ENCODE data around the gene CNTNAP4.
A peak's percentile ranks its signal among the peaks of the same experiment; 100 is the strongest.

CNTNAP4 gene

GRCh38 chr16:76329106-76329505 lies 51.9 kb downstream of the CNTNAP4 start:
- no peak for DNase-seq (ENCODE audit: low read depth)
- no peak overlapping the region for H3K4me3 ChIP-seq (ENCODE audit: control insufficient read depth, low read depth, low read length)
- no peak for TF ChIP-seq CTCF (conservative IDR thresholded peaks at IDR 0.05; ENCODE audit: control insufficient read depth, insufficient read depth, low read depth, low read length)

- H3K4me3 ChIP-seq (ENCODE audit: control insufficient read depth, low read depth, low read length): no peak overlapping the region
- peak; percentile 61 for DNase-seq (ENCODE audit: low read depth)
- no peak for TF ChIP-seq CTCF (conservative IDR thresholded peaks at IDR 0.05; ENCODE audit: control insufficient read depth, insufficient read depth, low read depth, low read length)
Measured at GRCh38 chr16:76335180-76335974, 58.2 kb downstream of the CNTNAP4 start.

GRCh38 chr16:76336112-76336511 lies 58.9 kb downstream of the CNTNAP4 start:
- TF ChIP-seq CTCF (conservative IDR thresholded peaks at IDR 0.05; ENCODE audit: control insufficient read depth, insufficient read depth, low read depth, low read length): no peak
- H3K4me3 ChIP-seq (ENCODE audit: control insufficient read depth, low read depth, low read length): no peak overlapping the region
- no peak for DNase-seq (ENCODE audit: low read depth)

GRCh38 chr16:76338472-76338871 lies 61.3 kb downstream of the CNTNAP4 start:
- no peak for TF ChIP-seq CTCF (conservative IDR thresholded peaks at IDR 0.05; ENCODE audit: control insufficient read depth, insufficient read depth, low read depth, low read length)
- DNase-seq (ENCODE audit: low read depth): no peak
- H3K4me3 ChIP-seq (ENCODE audit: control insufficient read depth, low read depth, low read length): no peak overlapping the region

- H3K4me3 ChIP-seq (ENCODE audit: control insufficient read depth, low read depth, low read length): no peak overlapping the region
- TF ChIP-seq CTCF (conservative IDR thresholded peaks at IDR 0.05; ENCODE audit: control insufficient read depth, insufficient read depth, low read depth, low read length): no peak
- no peak for DNase-seq (ENCODE audit: low read depth)
Measured at GRCh38 chr16:76343769-76344168, 66.6 kb downstream of the CNTNAP4 start.

GRCh38 chr16:76345163-76345661 lies 68.0 kb downstream of the CNTNAP4 start:
- no peak overlapping the region for H3K4me3 ChIP-seq (ENCODE audit: control insufficient read depth, low read depth, low read length)
- peak; percentile 97 for DNase-seq (ENCODE audit: low read depth)
- TF ChIP-seq CTCF (conservative IDR thresholded peaks at IDR 0.05; ENCODE audit: control insufficient read depth, insufficient read depth, low read depth, low read length): no peak

All from fibroblast of mammary gland (primary cell).